LNCAP (cell line): ENCODE data around the gene PPP6R1.

Experiments used
- CTCF ChIP-seq: fragments of 450-650 bp; IDR thresholded peaks from 2 replicates; pipeline ENCODE4 v1.5.1; 2017; ENCODE audit warnings: mild to moderate bottlenecking

The PPP6R1 gene

GRCh38 chr19:55270172-55270942, 11.5 kb upstream of the PPP6R1 start:
- no peak for TF ChIP-seq CTCF

- no peak for TF ChIP-seq CTCF
Observed at GRCh38 chr19:55269299-55269698, 10.5 kb upstream of the PPP6R1 start.

GRCh38 chr19:55266840-55267239, 8.0 kb upstream of the PPP6R1 start:
- no peak for TF ChIP-seq CTCF

GRCh38 chr19:55266404-55266803, 7.6 kb upstream of the PPP6R1 start:
- no peak for TF ChIP-seq CTCF

- TF ChIP-seq CTCF: no peak
Observed at GRCh38 chr19:55265723-55266386, 7.0 kb upstream of the PPP6R1 start.

GRCh38 chr19:55265173-55265572, 6.4 kb upstream of the PPP6R1 start:
- no peak for TF ChIP-seq CTCF

GRCh38 chr19:55264531-55264930, 5.7 kb upstream of the PPP6R1 start:
- TF ChIP-seq CTCF: no peak
